Gastroesophageal sphincter (tissue), 4 donors: ENCODE data around the gene TSEN34. TPM values are rescaled to one million over a fixed set of nuclear protein-coding genes. Genes with fewer than 3 reads are reported as not detected.
"Not testable (repeated sequence)": the region's sequence is repeated elsewhere in the genome, so short reads cannot be mapped to it uniquely, and the experiment has no call there.

ENCODE experiments used
- ATAC-seq: fragments of 150-250 bp; one replicate; pipeline ENCODE4 v1.9.1; 2016; ENCODE audit warnings: mild to moderate bottlenecking, moderate library complexity
- H3K27ac ChIP-seq, 4 donors: fragments of 200-600 bp; sonication (generic) in 3 of 4; 1 replicate in 3 of 4; 2 replicates in 1 of 4; pipeline ENCODE4 v1.5.1; 2016 to 2019
- H3K27me3 ChIP-seq: fragments of 200-600 bp; sonication (generic); one replicate; pipeline ENCODE4 v1.5.1; 2019
- H3K36me3 ChIP-seq, 2 donors: fragments of 200-600 bp; sonication (generic); one replicate each; pipeline ENCODE4 v1.5.1; 2019; ENCODE audit warnings: control low read depth in 1 of 2
- H3K4me1 ChIP-seq, 3 donors: fragments of 200-600 bp; sonication (generic); 1 replicate in 2 of 3; 2 replicates in 1 of 3; pipeline ENCODE4 v1.5.1; 2016 to 2019; ENCODE audit warnings: control low read depth in 2 of 3
- H3K4me3 ChIP-seq, 2 donors: fragments of 200-600 bp; sonication (generic); one replicate each; pipeline ENCODE4 v1.5.1; 2019; ENCODE audit warnings: mild to moderate bottlenecking in 1 of 2, moderate library complexity in 1 of 2
- H3K9me3 ChIP-seq, 3 donors: fragments of 200-600 bp; sonication (generic); one replicate each; pipeline ENCODE4 v1.5.1; 2017 to 2019; ENCODE audit warnings: control low read depth in 2 of 3
- CTCF ChIP-seq, 4 experiments: fragments of 200-600 bp in 2 of 4; fragments of 450-650 bp in 2 of 4; sonication (generic) in 1 of 4; IDR thresholded peaks; one replicate each; pipeline ENCODE4 v1.5.1; 2017 to 2019; ENCODE audit warnings: antibody characterized with exemption in 4 of 4, mild to moderate bottlenecking in 2 of 4, moderate library complexity in 2 of 4
- EP300 ChIP-seq: sonication (generic); formaldehyde crosslinking; IDR thresholded peaks from one replicate; pipeline ENCODE4 v1.6.1; 2017; ENCODE audit warnings: antibody characterized with exemption, mild to moderate bottlenecking
- POLR2A ChIP-seq, 2 donors: fragments of 450-650 bp; IDR thresholded peaks; one replicate each; pipeline ENCODE4 v1.6.1; 2017; ENCODE audit warnings: antibody characterized with exemption in 2 of 2, mild to moderate bottlenecking in 2 of 2, moderate library complexity in 1 of 2
- POLR2AphosphoS5 ChIP-seq: sonication (generic); formaldehyde crosslinking; IDR thresholded peaks from one replicate; pipeline ENCODE4 v1.6.1; 2017; ENCODE audit warnings: antibody characterized with exemption
- WGBS, 2 donors: methylation state at CpG; one replicate each; pipeline ENCODE4 v1.1.5; 2018; ENCODE audit warnings: low coverage in 1 of 2; 5-methylcytosine and 5-hydroxymethylcytosine counted together
- total RNA-seq, 4 donors: library from RNA; depleted of rRNA; stranded (reverse); fragments of >200 nt; gene quantifications; one replicate each; pipeline ENCODE4 v1.1.0, GENCODE V29; 2016

TSEN34 gene
- total RNA-seq, 4 donors from 2014 or later = 57.4 to 73.2 (median 69.8) TPM

DNA sequence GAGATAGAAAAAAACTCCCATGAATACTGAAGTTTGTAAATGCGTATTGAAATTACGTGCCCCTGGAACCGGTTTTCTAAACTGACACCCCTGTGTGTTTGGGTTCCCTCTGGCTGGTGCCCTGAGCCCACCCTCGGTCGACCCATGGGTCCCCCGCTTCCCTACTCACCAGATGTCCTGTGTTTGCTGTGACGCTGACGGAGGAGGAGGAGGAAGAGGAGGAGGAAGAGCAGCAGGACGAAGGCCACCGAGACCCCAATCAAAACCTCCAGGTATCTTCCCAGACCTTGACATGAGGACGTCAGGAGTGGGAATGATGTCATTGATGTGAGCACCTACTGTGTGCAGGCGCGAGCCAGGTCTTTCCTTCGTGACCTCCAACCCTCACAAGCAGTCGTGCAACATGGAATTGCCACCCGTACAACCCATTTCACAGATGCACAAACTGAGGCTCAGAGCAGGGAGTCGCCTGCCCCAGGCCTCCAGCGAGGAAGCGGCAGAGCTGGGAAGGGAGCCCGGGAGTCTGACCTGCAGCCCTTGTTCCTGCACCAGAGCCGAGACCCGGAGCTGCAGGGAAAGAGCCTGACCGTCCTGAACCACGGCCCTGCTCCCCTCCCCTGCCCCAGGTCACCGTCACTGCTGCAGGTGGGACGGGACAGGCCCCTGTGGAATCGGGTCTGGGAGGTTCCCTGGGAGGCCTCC is 28.0 kb downstream of the TSEN34 start:
- Histone ChIP-seq H3K4me3 (no peak overlapping the region), H3K4me1 (no peaks in the 10 kb centered on the region), H3K36me3 (no peaks in the 10 kb centered on the region), H3K9me3 (no peaks in the 10 kb centered on the region), H3K27ac (no peak overlapping the region), H3K27me3 (peaks cover 38% of the 10 kb centered on the region)
- no peak for ATAC-seq
- whole genome bisulfite sequencing, 2 donors = 80 to 82% methylated on average over 5 to 12 of the region's 27 CpGs
- TF ChIP-seq POLR2AphosphoS5 (no peak), POLR2A (IDR thresholded peaks at IDR 0.05) (no peak), EP300 (no peak), CTCF (IDR thresholded peaks at IDR 0.05) (no peak)

- WGBS, 2 donors = no CpG with 5 or more reads among the region's 5 CpGs
- H3K36me3 ChIP-seq, H3K27ac ChIP-seq, H3K9me3 ChIP-seq, H3K4me1 ChIP-seq, H3K4me3 ChIP-seq, ATAC-seq: not testable (repeated sequence)
- peaks cover 39% of the 10 kb centered on the region for H3K27me3 ChIP-seq
Measured at GRCh38 chr19:54219702-54220101, 28.6 kb downstream of the TSEN34 start.

DNA sequence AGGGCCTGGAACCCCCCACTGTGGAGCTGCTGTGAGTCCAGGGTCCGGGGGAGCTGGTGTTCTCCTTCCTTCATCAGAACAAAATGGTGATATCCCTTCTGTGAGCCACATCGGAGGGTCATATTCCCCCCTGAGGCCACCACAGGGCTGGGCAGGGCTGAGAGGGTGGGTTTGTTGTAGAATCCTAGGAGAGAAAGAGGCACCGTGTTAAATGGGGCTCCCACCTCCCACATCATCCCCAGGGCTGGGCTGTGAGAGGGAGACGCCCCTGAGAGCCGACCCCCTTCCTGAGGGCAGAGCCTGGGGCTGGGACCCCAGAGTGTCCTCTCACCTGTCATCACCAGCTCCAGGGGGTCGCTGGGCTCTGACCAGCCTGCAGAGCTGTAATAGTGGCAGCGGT is 30.8 kb downstream of the TSEN34 start:
- WGBS, 2 donors = no CpG with 5 or more reads among the region's 7 CpGs
- ATAC-seq, H3K27ac ChIP-seq, H3K4me1 ChIP-seq, H3K4me3 ChIP-seq, H3K9me3 ChIP-seq, H3K36me3 ChIP-seq: not testable (repeated sequence)
- peaks cover 45% of the 10 kb centered on the region for H3K27me3 ChIP-seq

- H3K27ac ChIP-seq = peak within 1 kb of the TSS in 1 of 4 donors; percentile 25
- not testable (repeated sequence) for H3K36me3 ChIP-seq, H3K9me3 ChIP-seq, H3K4me1 ChIP-seq
- peak within 1 kb of the TSS in 1 of 2 donors; percentile 19 for H3K4me3 ChIP-seq
- peak; percentile 65 for ATAC-seq
- peaks cover 45% of the 10 kb centered on the region for H3K27me3 ChIP-seq
- WGBS, 2 donors = 39 to 50% methylated on average over 2 to 4 of the region's 16 CpGs
Measured at GRCh38 chr19:54222474-54223276, 31.6 kb downstream of the TSEN34 start, which contains the start of gene LILRB3. LILRB3 (minus strand) TSS chr19:54223007; CDS start chr19:54222976, 31 bp downstream.

DNA sequence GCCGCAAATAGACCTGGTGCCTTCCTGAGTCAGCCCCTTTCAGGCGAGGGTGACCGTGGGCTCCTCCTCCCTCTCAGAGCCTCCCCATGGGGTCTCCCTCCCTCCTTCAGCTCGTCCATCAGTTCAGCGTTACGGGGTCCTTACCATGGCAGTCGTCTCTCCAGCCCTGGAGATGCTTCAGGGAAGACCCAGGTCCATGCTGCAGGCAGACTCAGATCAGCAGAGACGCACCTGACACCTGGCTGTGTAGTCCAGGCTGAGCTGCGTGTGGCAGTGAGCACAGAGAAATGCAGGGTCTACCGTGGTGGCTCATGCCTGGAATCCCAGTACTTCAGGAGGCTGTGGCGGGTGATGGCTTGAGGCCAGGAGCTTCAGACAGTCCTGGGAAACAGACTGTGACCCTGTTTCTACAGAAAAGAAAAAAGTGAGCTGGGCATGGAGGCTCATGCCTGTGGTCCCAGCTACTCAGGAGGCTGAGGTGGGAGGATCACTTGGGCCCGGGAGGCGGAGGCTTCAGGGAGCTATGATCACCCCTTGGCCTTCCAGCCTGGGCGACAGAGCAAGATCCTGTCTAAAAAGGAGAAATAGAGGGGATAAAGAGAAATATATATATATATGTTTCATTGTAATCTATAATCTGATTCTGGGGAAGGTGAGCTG is 32.3 kb downstream of the TSEN34 start:
- 31 to 51% methylated on average over 6 to 7 of the region's 14 CpGs for WGBS, 2 donors
- H3K36me3 ChIP-seq, H3K4me1 ChIP-seq, H3K9me3 ChIP-seq, H3K27ac ChIP-seq, H3K4me3 ChIP-seq: not testable (repeated sequence)
- peaks cover 45% of the 10 kb centered on the region for H3K27me3 ChIP-seq
- peak; percentile 15 for ATAC-seq

DNA sequence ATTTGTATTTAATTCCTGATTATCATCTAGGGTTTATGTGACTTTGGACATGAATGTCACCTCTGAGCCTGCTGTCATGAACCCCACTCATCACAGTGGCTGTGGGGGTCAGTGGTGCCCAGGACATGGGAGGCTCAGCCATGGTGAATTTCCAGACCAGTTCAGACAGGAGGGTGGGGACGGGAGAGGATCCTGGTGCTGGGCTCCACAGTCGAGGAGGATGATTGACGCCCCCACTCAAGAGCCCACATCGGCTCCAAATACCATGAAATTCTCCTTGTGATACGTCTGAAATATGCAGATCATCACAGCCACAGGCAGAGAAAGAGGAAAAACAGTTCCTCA is 32.8 kb downstream of the TSEN34 start:
- H3K9me3 ChIP-seq, H3K36me3 ChIP-seq, ATAC-seq, H3K27ac ChIP-seq, H3K4me1 ChIP-seq, H3K4me3 ChIP-seq: not testable (repeated sequence)
- 40% methylated on average over 1 of the region's 5 CpGs for WGBS, 2 donors
- H3K27me3 ChIP-seq = peaks cover 46% of the 10 kb centered on the region

DNA sequence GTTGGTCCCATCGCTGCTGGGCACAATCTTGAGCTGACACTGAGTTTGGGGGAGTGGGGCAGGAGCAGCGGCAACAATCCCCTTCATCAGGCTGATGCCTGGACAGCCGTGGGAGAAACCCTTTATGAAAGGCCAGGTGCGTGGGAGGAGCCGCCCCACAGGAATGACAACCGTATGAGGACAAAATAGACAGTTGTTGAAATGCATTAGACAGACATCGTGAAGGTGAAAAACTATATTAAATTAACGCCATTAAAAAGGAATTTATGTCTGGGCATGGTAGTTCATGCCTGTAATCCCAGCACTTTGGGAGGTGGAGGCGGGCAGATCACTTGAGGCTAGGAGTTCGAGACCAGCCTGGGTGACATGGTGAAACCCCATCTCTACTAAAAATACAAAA is 33.5 kb downstream of the TSEN34 start:
- not testable (repeated sequence) for H3K36me3 ChIP-seq, ATAC-seq, H3K27ac ChIP-seq, H3K4me3 ChIP-seq, H3K9me3 ChIP-seq, H3K4me1 ChIP-seq
- H3K27me3 ChIP-seq = peaks cover 46% of the 10 kb centered on the region
- 71 to 100% methylated on average over 1 to 8 of the region's 10 CpGs for WGBS, 2 donors

DNA sequence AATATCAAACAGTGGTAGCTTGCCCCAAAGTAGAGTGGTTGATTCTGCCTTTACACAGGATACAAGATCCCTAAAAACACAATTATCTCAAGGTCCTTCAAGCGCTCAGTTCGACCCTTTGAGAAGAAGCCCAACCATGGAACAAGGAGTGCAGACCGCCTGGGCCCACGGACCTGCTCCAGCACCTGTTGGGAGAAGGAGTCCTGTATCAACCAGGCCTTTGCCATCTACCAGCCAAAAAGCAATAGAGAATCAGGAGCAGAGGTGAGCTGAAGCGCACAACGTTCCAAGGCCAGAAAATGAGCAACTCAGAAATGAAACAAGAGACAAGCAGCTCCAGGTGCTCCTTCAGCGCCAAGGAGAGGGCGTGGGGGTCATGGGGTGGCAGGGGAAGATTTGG is 38.0 kb downstream of the TSEN34 start:
- WGBS, 2 donors = 90% methylated on average over 2 of the region's 8 CpGs; no CpG with 5 or more reads in 1 of the 2 donors
- peaks cover 0 to 3% (median 0%) of the 10 kb centered on the region in 3 donors for H3K4me1 ChIP-seq
- no peak for ATAC-seq

More for the DNA sequence above, 38.0 kb downstream of the TSEN34 start:
- no peak for TF ChIP-seq EP300
- TF ChIP-seq POLR2AphosphoS5 = no peak
- no peak for TF ChIP-seq POLR2A (IDR thresholded peaks at IDR 0.05)
- no peak for TF ChIP-seq CTCF (IDR thresholded peaks at IDR 0.05)
- Histone ChIP-seq H3K4me3 (no peak overlapping the region), H3K27me3 (peaks cover 40% of the 10 kb centered on the region), H3K9me3 (peaks cover 0 to under 1% (median 0%) of the 10 kb centered on the region in 3 donors), H3K36me3 (no peaks in the 10 kb centered on the region), H3K27ac (no peak overlapping the region)
